Measurements from ENCODE around the gene FAM193B.

Gene FAM193B

GRCh38 chr5:177508221-177508611 lies 46.1 kb downstream of the FAM193B start:
- H3K4me3 ChIP-seq (ENCODE audit: low read length), result no peak overlapping the region
- TF ChIP-seq CTCF (IDR thresholded peaks at IDR 0.05; ENCODE audit: insufficient read depth, low read depth, low read length, missing control alignments), result no peak
- no peak for DNase-seq (ENCODE audit: low read depth)

GRCh38 chr5:177507596-177508220 lies 46.7 kb downstream of the FAM193B start:
- DNase-seq (ENCODE audit: low read depth), result no peak
- TF ChIP-seq CTCF (IDR thresholded peaks at IDR 0.05; ENCODE audit: insufficient read depth, low read depth, low read length, missing control alignments), result no peak
- H3K4me3 ChIP-seq (ENCODE audit: low read length), result no peak overlapping the region

GRCh38 chr5:177507165-177507564 lies 47.2 kb downstream of the FAM193B start:
- peak; percentile 29 for DNase-seq (ENCODE audit: low read depth)
- TF ChIP-seq CTCF (IDR thresholded peaks at IDR 0.05; ENCODE audit: insufficient read depth, low read depth, low read length, missing control alignments), result peak; percentile 27
- no peak overlapping the region for H3K4me3 ChIP-seq (ENCODE audit: low read length)

GRCh38 chr5:177505075-177505474 lies 49.3 kb downstream of the FAM193B start:
- DNase-seq (ENCODE audit: low read depth), result no peak
- no peak overlapping the region for H3K4me3 ChIP-seq (ENCODE audit: low read length)
- TF ChIP-seq CTCF (IDR thresholded peaks at IDR 0.05; ENCODE audit: insufficient read depth, low read depth, low read length, missing control alignments), result no peak

- no peak overlapping the region for H3K4me3 ChIP-seq (ENCODE audit: low read length)
- DNase-seq (ENCODE audit: low read depth), result no peak
- no peak for TF ChIP-seq CTCF (IDR thresholded peaks at IDR 0.05; ENCODE audit: insufficient read depth, low read depth, low read length, missing control alignments)
Measured at GRCh38 chr5:177504086-177505056, 50.0 kb downstream of the FAM193B start.

- DNase-seq (ENCODE audit: low read depth), result no peak
- no peak overlapping the region for H3K4me3 ChIP-seq (ENCODE audit: low read length)
- no peak for TF ChIP-seq CTCF (IDR thresholded peaks at IDR 0.05; ENCODE audit: insufficient read depth, low read depth, low read length, missing control alignments)
Measured at GRCh38 chr5:177503351-177504085, 50.8 kb downstream of the FAM193B start.
